Motor neuron (in vitro differentiated cells): ENCODE data around the gene GRID2. TPM values are rescaled to one million over a fixed set of nuclear protein-coding genes. Genes with fewer than 3 reads are reported as not detected.

Experiments
- ATAC-seq, 8 experiments: fragments of 200-7000 bp; cut with Tn5 transposase; replicated peaks in 6 of 8; 2 replicates each; pipeline ENCODE4 v1.8.0; 2021; ENCODE audit warnings: mild to moderate bottlenecking in 8 of 8, moderate library complexity in 8 of 8
- H3K27ac ChIP-seq, 2 donors: fragments of 250-450 bp; sonication (Bioruptor Pico); 2 replicates each; pipeline ENCODE4 v1.9.0; 2021; ENCODE audit warnings: antibody characterized with exemption in 2 of 2, mild to moderate bottlenecking in 2 of 2, moderate library complexity in 1 of 2
- H3K4me1 ChIP-seq, 2 donors: fragments of 250-450 bp; sonication (Bioruptor Pico); replicated peaks in 1 of 2; 2 replicates each; pipeline ENCODE4 v1.6.1; 2021; ENCODE audit warnings: antibody characterized with exemption in 2 of 2, mild to moderate bottlenecking in 2 of 2, moderate library complexity in 1 of 2
- H3K4me3 ChIP-seq, 5 donors: fragments of 250-450 bp; sonication (Bioruptor Pico); 2 replicates each; pipeline ENCODE4 v1.9.0; 2021; ENCODE audit warnings: antibody characterized with exemption in 5 of 5, mild to moderate bottlenecking in 5 of 5, moderate library complexity in 4 of 5
- WGBS, 10 experiments: fragments of 450-650 bp; shearing (Covaris generic); methylation state at CpG; one replicate each; pipeline ENCODE4 v1.0.0; 2022; 5-methylcytosine and 5-hydroxymethylcytosine counted together
- in situ Hi-C, 9 experiments: fragments of 400-800 bp; cut with MboI; loops; one replicate each; pipeline ENCODE4 v1.15.0; 2021; ENCODE audit warnings: low sequenced_read_pairs in 9 of 9, low pct_unique_long_range_greater_than_20kb in 2 of 9; ENCODE audit not compliant: unreplicated experiment in 9 of 9
- total RNA-seq, 8 experiments: library from RNA; unstranded; fragments of 300-600 nt; gene quantifications; 2 replicates each; pipeline versions ENCODE4 v1.2.3 to v1.2.4, GENCODE V29; 2022

Gene GRID2
- total RNA-seq, 8 experiments from 2014 or later: 0.15 to 11.7 (median 3.8) TPM

DNA sequence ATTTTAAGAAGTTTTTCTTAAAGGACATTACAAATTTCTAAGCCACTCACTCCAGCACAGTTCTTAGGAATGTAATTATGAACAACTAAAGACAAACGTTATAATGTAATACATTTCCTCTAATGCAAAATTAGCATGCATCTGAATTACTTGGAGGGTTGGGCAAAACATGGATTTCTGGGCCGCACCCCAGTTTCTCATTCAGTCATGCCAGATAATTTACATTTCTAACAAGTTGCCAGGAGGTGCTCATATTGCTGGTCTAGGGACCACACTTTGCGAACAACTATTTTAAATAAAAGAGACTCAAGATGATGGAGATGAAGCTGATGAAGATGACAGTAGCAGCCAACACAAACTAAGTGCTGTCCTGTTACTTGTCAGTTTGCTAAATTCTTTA is 840.1 kb downstream of the GRID2 start:
- peaks cover 4 to 12% of the 10 kb centered on the region in 2 donors for H3K4me1 ChIP-seq
- peak in 3 of 8 experiments; percentile 79 to 91 (median 81) for ATAC-seq
- 0 to 72% (median 54%) methylated on average over 1 to 3 of the region's 3 CpGs for WGBS, 10 experiments
- H3K27ac ChIP-seq: no peak overlapping the region
- in situ Hi-C loops: no loop called here
- H3K4me3 ChIP-seq: no peak overlapping the region

DNA sequence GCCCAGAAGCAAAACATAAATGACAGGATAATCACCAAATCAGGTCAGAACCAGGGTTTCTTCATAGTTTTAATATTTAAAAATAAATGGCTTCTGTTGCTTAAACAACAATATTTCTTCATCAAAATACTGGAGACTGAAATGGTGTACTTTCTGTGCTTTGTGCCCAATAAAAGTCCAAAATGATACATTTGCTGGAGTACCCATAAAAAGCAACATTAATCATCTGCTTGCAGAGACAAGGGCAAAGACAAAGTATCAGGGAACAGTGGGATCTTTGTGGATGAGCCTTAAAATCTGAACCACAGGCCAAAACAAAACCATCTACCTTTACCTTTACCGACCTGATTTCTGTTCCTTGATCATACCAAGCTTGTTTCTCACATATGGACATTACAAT is 840.9 kb downstream of the GRID2 start:
- no peak overlapping the region for H3K4me3 ChIP-seq
- peaks cover 4 to 12% of the 10 kb centered on the region in 2 donors for H3K4me1 ChIP-seq
- no peak for ATAC-seq
- no peak overlapping the region for H3K27ac ChIP-seq
- WGBS, 10 experiments: 0 to 100% (median 61%) methylated on average over 1 of the region's 1 CpG; no CpG with 5 or more reads in 4 of the 10 experiments
- in situ Hi-C loops: no loop called here

DNA sequence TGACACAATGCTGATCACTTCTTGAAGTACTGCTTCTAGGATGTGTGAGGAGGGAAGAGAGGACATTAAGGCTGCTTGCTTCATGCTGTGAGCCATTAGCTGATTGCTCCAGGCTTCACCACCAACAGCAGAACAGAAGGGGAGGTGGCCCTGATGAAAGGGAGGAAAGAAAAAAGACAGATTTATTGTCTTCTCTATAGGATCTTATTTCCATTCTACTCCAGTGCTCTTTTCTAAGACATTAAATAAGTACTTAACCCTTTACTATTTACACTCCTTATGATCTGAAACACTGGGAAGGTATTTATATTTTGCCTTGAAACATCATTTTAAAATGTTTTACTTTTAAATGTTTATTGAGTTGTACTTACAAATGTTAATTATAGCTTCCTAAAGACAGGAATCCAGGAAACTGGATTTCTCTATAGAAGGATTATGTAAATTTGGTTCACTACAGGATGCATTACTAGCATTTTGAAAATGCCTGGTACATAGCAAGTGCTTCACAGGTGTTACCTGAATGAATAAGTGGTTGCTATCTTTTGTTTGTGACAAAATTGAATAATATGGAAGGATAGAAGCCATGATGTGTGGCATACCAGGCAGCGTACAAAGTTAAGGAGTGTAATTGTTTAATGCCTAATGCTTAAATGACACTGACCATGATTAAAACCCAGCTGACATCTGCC is 843.9 kb downstream of the GRID2 start:
- Histone ChIP-seq H3K27ac (no peak overlapping the region), H3K4me1 (peaks cover 4 to 12% of the 10 kb centered on the region in 2 donors), H3K4me3 (no peak overlapping the region)
- WGBS, 10 experiments: 38 to 100% (median 79%) methylated on average over 1 of the region's 1 CpG; no CpG with 5 or more reads in 4 of the 10 experiments
- in situ Hi-C loops: no loop called here
- ATAC-seq: peak in 7 of 8 experiments; percentile 21 to 98 (median 84)

DNA sequence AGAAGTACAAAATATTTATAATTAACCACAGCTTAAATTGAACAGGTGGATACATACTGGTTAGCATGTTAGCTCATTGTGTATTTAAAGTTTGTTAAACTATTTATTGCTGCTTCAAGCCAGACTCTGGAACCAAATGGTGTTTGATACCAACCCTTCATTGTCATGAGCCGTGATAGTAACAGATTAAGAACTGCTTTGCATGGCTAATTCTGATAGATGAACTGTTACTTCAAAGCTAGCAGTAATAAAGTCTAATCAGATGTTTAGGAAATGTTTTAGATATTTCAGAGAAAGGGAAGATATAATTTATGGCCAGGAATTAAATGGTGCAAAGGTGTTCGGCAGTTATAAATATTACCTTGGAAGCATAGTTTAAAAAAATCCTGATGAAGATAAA is 848.7 kb downstream of the GRID2 start:
- Histone ChIP-seq H3K4me3 (no peak overlapping the region), H3K27ac (no peak overlapping the region), H3K4me1 (no peaks in the 10 kb centered on the region)
- WGBS, 10 experiments: 25 to 100% (median 93%) methylated on average over 1 to 2 of the region's 2 CpGs
- ATAC-seq: no peak
- in situ Hi-C loops: no loop called here

GRCh38 chr4:93157986-93158385 is 854.2 kb downstream of the GRID2 start:
- Histone ChIP-seq H3K27ac (no peak overlapping the region), H3K4me1 (no peaks in the 10 kb centered on the region), H3K4me3 (no peak overlapping the region)
- WGBS, 10 experiments: 0 to 100% (median 70%) methylated on average over 1 to 2 of the region's 2 CpGs
- in situ Hi-C loops: no loop called here
- peak in 2 of 8 experiments; percentile 40 to 59 for ATAC-seq

DNA sequence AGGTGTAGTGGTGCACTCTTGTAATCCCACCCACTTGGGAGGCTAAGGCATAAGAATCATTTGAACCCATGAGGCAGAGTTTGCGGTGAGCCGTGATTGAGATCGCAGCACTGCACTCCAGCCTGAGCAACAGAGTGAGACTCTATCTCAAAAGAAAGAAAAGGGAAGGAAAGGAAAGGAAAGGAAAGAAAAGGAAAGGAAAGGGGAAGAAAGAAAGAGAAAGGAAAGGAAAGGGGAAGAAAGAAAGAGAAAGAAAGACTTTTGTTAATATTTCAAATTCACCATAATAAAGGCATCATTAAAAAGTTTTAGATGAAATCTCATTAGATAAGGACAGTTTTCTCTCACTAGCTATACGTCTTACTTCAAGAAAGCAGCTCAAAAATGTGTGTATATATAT is 864.3 kb downstream of the GRID2 start:
- Histone ChIP-seq H3K4me1 (no peaks in the 10 kb centered on the region), H3K27ac (no peak overlapping the region), H3K4me3 (no peak overlapping the region)
- 59 to 100% (median 90%) methylated on average over 1 to 4 of the region's 4 CpGs; no CpG with 5 or more reads in 1 of the 10 experiments for WGBS, 10 experiments
- ATAC-seq: no peak
- in situ Hi-C loops: no loop called here

DNA sequence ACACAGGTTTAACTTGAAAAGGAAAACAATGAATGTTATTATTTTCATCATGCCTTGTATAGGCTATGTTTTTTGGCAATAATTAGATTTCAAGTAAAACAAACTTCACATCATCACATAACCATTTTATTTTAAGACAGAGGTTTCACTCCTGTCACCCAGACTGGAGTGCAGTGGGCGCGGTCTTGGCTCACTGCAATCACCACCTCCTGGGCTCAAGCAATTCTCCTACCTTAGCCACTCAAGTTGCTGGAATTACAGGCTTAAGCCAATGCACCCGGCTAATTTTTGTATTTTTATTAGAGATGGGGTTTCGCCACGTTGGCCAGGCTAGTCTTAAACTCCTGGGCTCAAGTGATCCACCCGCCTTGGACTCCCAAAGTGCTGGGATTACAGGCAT is 866.2 kb downstream of the GRID2 start:
- H3K4me3 ChIP-seq: no peak overlapping the region
- no peak overlapping the region for H3K27ac ChIP-seq
- in situ Hi-C loops: no loop called here
- WGBS, 10 experiments: 20 to 96% (median 80%) methylated on average over 1 to 5 of the region's 6 CpGs; no CpG with 5 or more reads in 3 of the 10 experiments
- ATAC-seq: no peak
- no peaks in the 10 kb centered on the region for H3K4me1 ChIP-seq

DNA sequence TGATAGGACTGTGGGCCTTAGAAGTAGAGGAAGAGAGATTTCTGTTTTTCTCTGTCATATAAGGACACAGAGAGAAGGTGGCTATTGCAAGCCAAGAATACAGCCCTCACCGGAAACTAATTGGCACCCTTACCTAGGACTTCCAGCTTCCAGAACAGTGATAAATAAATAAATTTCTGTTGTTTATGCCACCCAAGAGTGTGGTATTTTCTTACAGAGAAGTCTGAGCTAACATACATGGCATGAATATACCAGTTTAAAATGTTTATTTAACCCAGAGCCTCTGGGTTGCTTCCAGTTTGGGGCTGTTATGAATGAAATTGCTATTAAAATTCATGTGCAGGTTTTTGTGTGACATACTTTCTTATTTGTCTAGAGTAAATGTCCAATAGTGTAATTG is 870.8 kb downstream of the GRID2 start:
- Histone ChIP-seq H3K4me3 (no peak overlapping the region), H3K27ac (no peak overlapping the region), H3K4me1 (peaks cover 0 to 4% of the 10 kb centered on the region in 2 donors)
- WGBS, 10 experiments: 0 to 100% (median 96%) methylated on average over 1 of the region's 1 CpG; no CpG with 5 or more reads in 4 of the 10 experiments
- in situ Hi-C loops: no loop called here
- no peak for ATAC-seq

DNA sequence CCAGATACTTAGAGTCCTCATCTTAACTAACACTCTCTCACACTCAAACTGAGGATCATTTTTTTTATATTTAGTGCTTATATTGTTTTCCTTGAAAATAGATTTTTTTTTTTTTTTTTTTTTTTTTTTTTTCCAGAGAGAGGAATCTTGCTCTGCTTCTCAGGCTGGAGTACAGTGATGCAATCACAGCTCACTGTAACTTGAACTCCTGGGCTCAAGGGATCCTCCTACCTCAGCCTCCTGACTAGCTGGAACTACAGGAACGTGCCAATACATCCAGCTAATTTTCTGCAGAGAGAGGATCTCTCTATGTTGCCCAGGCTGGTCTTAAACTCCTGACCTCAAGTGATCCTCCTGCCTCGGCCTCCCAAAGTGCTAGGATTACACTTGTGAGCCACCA is 874.5 kb downstream of the GRID2 start:
- 0 to 100% (median 43%) methylated on average over 1 to 2 of the region's 2 CpGs; no CpG with 5 or more reads in 3 of the 10 experiments for WGBS, 10 experiments
- in situ Hi-C loops: no loop called here
- no peak for ATAC-seq

GRCh38 chr4:93179044-93179443 is 875.3 kb downstream of the GRID2 start:
- 0 to 71% (median 28%) methylated on average over 1 to 2 of the region's 2 CpGs for WGBS, 10 experiments
- H3K4me3 ChIP-seq: no peak overlapping the region
- in situ Hi-C loops: no loop called here
- peak in 3 of 8 experiments; percentile 56 to 62 (median 59) for ATAC-seq
- H3K27ac ChIP-seq: no peak overlapping the region
- peaks cover 0 to 11% of the 10 kb centered on the region in 2 donors for H3K4me1 ChIP-seq

More for the DNA sequence above, 874.5 kb downstream of the GRID2 start:
- no peak overlapping the region for H3K4me3 ChIP-seq
- H3K4me1 ChIP-seq: peaks cover 0 to 11% of the 10 kb centered on the region in 2 donors
- no peak overlapping the region for H3K27ac ChIP-seq

DNA sequence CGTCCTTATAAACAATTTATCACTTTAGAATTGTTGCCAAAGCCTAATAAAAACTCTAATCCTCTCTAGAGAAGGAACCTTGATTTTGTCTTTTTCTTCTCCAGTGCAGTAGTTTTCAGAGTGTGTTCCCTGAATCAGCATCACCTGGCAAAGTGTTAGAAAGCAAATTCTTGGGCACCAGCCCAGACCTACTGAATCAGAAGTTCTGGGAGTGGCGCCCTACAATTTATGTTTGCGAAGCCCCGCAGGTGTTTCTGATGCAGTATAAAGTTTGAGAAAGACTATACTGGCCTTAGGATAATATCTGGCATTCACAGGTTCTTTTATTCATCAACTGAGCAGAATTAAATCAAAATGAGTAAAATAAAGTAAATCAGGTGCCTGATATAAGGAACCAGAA is 879.0 kb downstream of the GRID2 start:
- no peak overlapping the region for H3K27ac ChIP-seq
- WGBS, 10 experiments: 20 to 100% (median 88%) methylated on average over 1 to 4 of the region's 4 CpGs; no CpG with 5 or more reads in 1 of the 10 experiments
- no peak for ATAC-seq
- in situ Hi-C loops: no loop called here
- H3K4me1 ChIP-seq: peaks cover 0 to 11% of the 10 kb centered on the region in 2 donors
- no peak overlapping the region for H3K4me3 ChIP-seq

DNA sequence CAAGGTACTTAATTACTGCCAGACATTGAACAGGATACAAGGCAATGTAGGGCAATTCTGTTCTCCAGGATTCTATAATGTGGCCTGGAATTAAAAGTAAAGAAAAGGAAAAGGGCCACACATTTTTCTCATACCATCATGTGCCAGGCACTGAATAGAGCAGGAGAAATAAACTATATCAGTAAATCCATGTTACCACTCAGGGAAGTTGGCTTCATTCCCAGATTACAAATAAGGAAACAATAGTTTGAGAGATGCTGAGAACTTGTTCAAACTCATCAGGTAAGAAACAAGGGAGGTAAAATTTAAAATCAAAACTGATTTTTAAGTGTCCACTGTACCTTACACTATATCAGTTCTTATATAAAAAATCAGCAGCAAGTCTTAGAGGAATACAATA is 879.8 kb downstream of the GRID2 start:
- in situ Hi-C loops: no loop called here
- ATAC-seq: peak in 3 of 8 experiments; percentile 22 to 84 (median 49)
- H3K4me3 ChIP-seq: no peak overlapping the region
- peaks cover 0 to 11% of the 10 kb centered on the region in 2 donors for H3K4me1 ChIP-seq
- no peak overlapping the region for H3K27ac ChIP-seq

DNA sequence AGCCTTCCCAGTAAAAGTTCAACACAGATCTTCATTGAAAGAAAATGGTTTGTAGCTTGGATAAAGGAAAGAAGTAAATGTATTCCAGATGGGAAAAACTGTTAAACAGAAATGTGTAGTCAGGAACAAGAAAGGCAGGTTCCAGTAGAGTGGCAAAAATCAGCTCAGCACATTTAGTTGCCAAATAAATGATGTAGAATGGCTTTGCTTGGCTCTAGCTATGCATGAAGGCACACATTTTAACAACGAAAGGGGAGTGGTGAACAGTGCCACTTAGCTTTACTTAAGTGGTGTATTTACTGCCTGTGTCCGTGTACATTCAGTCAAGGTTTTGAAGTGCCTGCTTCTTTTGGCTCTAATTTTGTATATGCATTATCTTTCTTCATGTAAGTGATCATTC is 880.3 kb downstream of the GRID2 start:
- no peak overlapping the region for H3K4me3 ChIP-seq
- in situ Hi-C loops: no loop called here
- peaks cover 0 to 11% of the 10 kb centered on the region in 2 donors for H3K4me1 ChIP-seq
- no peak overlapping the region for H3K27ac ChIP-seq
- WGBS, 10 experiments: 0 to 83% (median 34%) methylated on average over 1 to 2 of the region's 2 CpGs; no CpG with 5 or more reads in 2 of the 10 experiments
- peak in 2 of 8 experiments; percentile 34 to 62 for ATAC-seq

- in situ Hi-C loops: no loop called here
- Histone ChIP-seq H3K27ac (no peak overlapping the region), H3K4me3 (no peak overlapping the region), H3K4me1 (no peaks in the 10 kb centered on the region)
- WGBS, 10 experiments: 33 to 100% (median 91%) methylated on average over 1 of the region's 1 CpG; no CpG with 5 or more reads in 5 of the 10 experiments
- no peak for ATAC-seq
Observed at GRCh38 chr4:93186846-93187245, 883.1 kb downstream of the GRID2 start.
